ENCODE data around the gene GPR162.

DNA sequence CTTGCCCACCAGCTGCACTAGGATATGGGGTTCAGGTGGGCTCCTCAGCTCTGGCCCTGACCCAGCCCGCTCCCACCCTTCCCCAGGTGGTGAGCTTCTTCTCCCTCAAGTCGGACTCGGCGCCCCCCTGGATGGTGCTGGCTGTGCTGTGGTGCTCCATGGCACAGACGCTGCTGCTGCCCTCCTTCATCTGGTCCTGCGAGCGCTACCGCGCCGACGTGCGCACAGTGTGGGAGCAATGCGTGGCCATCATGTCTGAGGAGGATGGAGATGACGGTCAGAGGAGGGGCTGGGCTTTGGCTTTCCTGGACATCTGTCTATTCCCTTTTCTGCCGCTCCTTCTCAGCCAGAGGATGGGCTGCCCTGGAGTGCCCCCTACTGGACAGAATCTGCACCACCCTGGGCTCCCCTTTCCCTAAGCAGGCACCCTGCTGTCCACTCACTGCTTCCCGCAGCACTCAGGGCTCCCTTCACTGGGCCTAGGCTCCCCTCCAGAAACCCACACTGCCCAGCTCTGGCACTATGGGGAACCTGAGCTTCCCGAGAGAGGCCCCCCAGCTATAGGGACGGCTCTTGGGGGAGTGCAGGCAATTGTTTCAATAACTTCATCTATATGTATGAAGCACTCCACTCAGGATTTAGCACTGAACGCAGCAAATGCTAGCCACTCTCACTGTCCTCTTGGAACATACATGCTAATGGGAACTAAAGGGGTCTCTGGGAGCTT, 3.9 kb downstream of the GPR162 start:
- TF ChIP-seq POLR2AphosphoS5 (IDR thresholded peaks at IDR 0.05; ENCODE audit: low read depth, low read length): no peak; the same call in 1 of the 2 replicates
- TF ChIP-seq, protein P1, sequence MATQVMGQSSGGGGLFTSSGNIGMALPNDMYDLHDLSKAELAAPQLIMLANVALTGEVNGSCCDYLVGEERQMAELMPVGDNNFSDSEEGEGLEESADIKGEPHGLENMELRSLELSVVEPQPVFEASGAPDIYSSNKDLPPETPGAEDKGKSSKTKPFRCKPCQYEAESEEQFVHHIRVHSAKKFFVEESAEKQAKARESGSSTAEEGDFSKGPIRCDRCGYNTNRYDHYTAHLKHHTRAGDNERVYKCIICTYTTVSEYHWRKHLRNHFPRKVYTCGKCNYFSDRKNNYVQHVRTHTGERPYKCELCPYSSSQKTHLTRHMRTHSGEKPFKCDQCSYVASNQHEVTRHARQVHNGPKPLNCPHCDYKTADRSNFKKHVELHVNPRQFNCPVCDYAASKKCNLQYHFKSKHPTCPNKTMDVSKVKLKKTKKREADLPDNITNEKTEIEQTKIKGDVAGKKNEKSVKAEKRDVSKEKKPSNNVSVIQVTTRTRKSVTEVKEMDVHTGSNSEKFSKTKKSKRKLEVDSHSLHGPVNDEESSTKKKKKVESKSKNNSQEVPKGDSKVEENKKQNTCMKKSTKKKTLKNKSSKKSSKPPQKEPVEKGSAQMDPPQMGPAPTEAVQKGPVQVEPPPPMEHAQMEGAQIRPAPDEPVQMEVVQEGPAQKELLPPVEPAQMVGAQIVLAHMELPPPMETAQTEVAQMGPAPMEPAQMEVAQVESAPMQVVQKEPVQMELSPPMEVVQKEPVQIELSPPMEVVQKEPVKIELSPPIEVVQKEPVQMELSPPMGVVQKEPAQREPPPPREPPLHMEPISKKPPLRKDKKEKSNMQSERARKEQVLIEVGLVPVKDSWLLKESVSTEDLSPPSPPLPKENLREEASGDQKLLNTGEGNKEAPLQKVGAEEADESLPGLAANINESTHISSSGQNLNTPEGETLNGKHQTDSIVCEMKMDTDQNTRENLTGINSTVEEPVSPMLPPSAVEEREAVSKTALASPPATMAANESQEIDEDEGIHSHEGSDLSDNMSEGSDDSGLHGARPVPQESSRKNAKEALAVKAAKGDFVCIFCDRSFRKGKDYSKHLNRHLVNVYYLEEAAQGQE (IDR thresholded peaks at IDR 0.05; ENCODE audit: insufficient read depth in 1 of 2, low read depth in 2 of 2, low read length in 2 of 2): no peak
- TF ChIP-seq TAF1 (IDR thresholded peaks at IDR 0.05; ENCODE audit: borderline replicate concordance, insufficient read depth, low read length): no peak
